HG03060 (cell line): ENCODE measurements around the gene PTPN14.

ENCODE experiments used
- ATAC-seq: cut with Tn5 transposase; IDR thresholded peaks from one replicate; pipeline ENCODE4 v1.9.1; 2021; ENCODE audit warnings: low read depth, moderate number of reproducible peaks; ENCODE audit not compliant: unreplicated experiment

The PTPN14 gene

GRCh38 chr1:214352838-214353237 is 198.6 kb downstream of the PTPN14 start:
- no peak for ATAC-seq

- ATAC-seq: no peak
These were observed 199.7 kb downstream of the PTPN14 start for GRCh38 chr1:214351551-214352277.

GRCh38 chr1:214349781-214350180 is 201.6 kb downstream of the PTPN14 start:
- no peak for ATAC-seq

- no peak for ATAC-seq
These were observed 202.4 kb downstream of the PTPN14 start for GRCh38 chr1:214349008-214349407.

- no peak for ATAC-seq
These were observed 206.5 kb downstream of the PTPN14 start for GRCh38 chr1:214344897-214345296.

- no peak for ATAC-seq
These were observed 208.9 kb downstream of the PTPN14 start for GRCh38 chr1:214342525-214342924.

GRCh38 chr1:214341932-214342331 is 209.5 kb downstream of the PTPN14 start:
- no peak for ATAC-seq

- ATAC-seq: no peak
These were observed 209.9 kb downstream of the PTPN14 start for GRCh38 chr1:214341459-214341858.

- ATAC-seq: no peak
These were observed 213.2 kb downstream of the PTPN14 start for GRCh38 chr1:214338212-214338611.

- no peak for ATAC-seq
These were observed 213.9 kb downstream of the PTPN14 start for GRCh38 chr1:214337511-214337910.

- no peak for ATAC-seq
These were observed 214.4 kb downstream of the PTPN14 start for GRCh38 chr1:214337015-214337414.

GRCh38 chr1:214335567-214335966 is 215.8 kb downstream of the PTPN14 start:
- ATAC-seq: no peak

GRCh38 chr1:214332946-214333798 is 218.2 kb downstream of the PTPN14 start:
- no peak for ATAC-seq

GRCh38 chr1:214331827-214332423 is 219.5 kb downstream of the PTPN14 start:
- ATAC-seq: no peak

- no peak for ATAC-seq
These were observed 220.2 kb downstream of the PTPN14 start for GRCh38 chr1:214331180-214331579.

- ATAC-seq: no peak
These were observed 220.7 kb downstream of the PTPN14 start for GRCh38 chr1:214330715-214331114.

GRCh38 chr1:214330222-214330621 is 221.2 kb downstream of the PTPN14 start:
- no peak for ATAC-seq

GRCh38 chr1:214329470-214330220 is 221.8 kb downstream of the PTPN14 start:
- ATAC-seq: no peak

- ATAC-seq: peak; percentile 86
These were observed 222.5 kb downstream of the PTPN14 start for GRCh38 chr1:214328770-214329469.

GRCh38 chr1:214327514-214327913 is 223.9 kb downstream of the PTPN14 start:
- no peak for ATAC-seq
